GM23338 (cell line): Measurements from ENCODE around the gene ATG4C. TPM values are rescaled to one million over a fixed set of nuclear protein-coding genes. Genes with fewer than 3 reads are reported as not detected.

ENCODE experiments used
- ATAC-seq: fragments of 200-7000 bp; cut with Tn5 transposase; 3 replicates; pipeline ENCODE4 v1.9.1; 2020
- DNase-seq: peaks from one replicate; pipeline ENCODE4 v3.0.0-alpha.2; 2015; ENCODE audit warnings: low spot score
- H2AFZ ChIP-seq: fragments of 200-600 bp; sonication (generic); 2 replicates; pipeline ENCODE4 v1.8.0; 2016; ENCODE audit warnings: antibody characterized with exemption, mild to moderate bottlenecking, moderate library complexity
- H3F3A ChIP-seq: fragments of 200-600 bp; sonication (generic); replicated peaks from 2 replicates; pipeline ENCODE4 v1.8.0; 2017; ENCODE audit warnings: antibody characterized with exemption, mixed run types, low read depth
- H3K27ac ChIP-seq: fragments of 200-600 bp; sonication (generic); 2 replicates; pipeline ENCODE4 v1.6.1; 2016; ENCODE audit warnings: low read depth
- H3K27me3 ChIP-seq: fragments of 200-600 bp; sonication (generic); 2 replicates; pipeline ENCODE4 v1.8.0; 2016; ENCODE audit warnings: mild to moderate bottlenecking, mixed run types, moderate library complexity; ENCODE audit not compliant: insufficient read depth
- H3K36me3 ChIP-seq: fragments of 200-600 bp; sonication (generic); 2 replicates; pipeline ENCODE4 v1.8.0; 2016; ENCODE audit warnings: mild to moderate bottlenecking; ENCODE audit not compliant: insufficient read depth
- H3K4me1 ChIP-seq: fragments of 200-600 bp; sonication (generic); 2 replicates; pipeline ENCODE4 v1.8.0; 2016; ENCODE audit warnings: mild to moderate bottlenecking, moderate library complexity; ENCODE audit not compliant: insufficient read depth
- H3K4me2 ChIP-seq: fragments of 200-600 bp; sonication (generic); 2 replicates; pipeline ENCODE4 v1.7.1; 2017; ENCODE audit warnings: mixed run types
- H3K4me3 ChIP-seq: fragments of 200-600 bp; sonication (generic); 2 replicates; pipeline ENCODE4 v1.6.1; 2016; ENCODE audit warnings: mixed run types
- H3K79me2 ChIP-seq: fragments of 200-600 bp; sonication (generic); replicated peaks from 2 replicates; pipeline ENCODE4 v1.8.0; 2017; ENCODE audit warnings: mild to moderate bottlenecking; ENCODE audit not compliant: insufficient read depth
- H3K9me2 ChIP-seq: fragments of 200-600 bp; sonication (generic); 2 replicates; pipeline ENCODE4 v1.8.0; 2017; ENCODE audit not compliant: insufficient read depth
- H4K20me1 ChIP-seq: fragments of 200-600 bp; sonication (generic); replicated peaks from 2 replicates; pipeline ENCODE4 v1.8.0; 2017; ENCODE audit warnings: mild to moderate bottlenecking; ENCODE audit not compliant: insufficient read depth
- H3K27ac Mint-ChIP-seq: 2 replicates; pipeline ENCODE4 v1.8.0; 2020; ENCODE audit warnings: inconsistent platforms, mild to moderate bottlenecking, moderate library complexity, mixed read lengths
- H3K27me3 Mint-ChIP-seq: 3 replicates; pipeline ENCODE4 v1.8.0; 2022; ENCODE audit warnings: low read depth, mild to moderate bottlenecking, moderate library complexity, mixed read lengths, inconsistent platforms; ENCODE audit not compliant: insufficient read depth, poor library complexity
- H3K36me3 Mint-ChIP-seq: 3 replicates; pipeline ENCODE4 v1.8.0; 2021; ENCODE audit warnings: low read depth, mild to moderate bottlenecking, inconsistent platforms, moderate library complexity, mixed read lengths
- H3K4me1 Mint-ChIP-seq: 3 replicates; pipeline ENCODE4 v1.8.0; 2020; ENCODE audit warnings: mild to moderate bottlenecking, inconsistent platforms, mixed read lengths
- H3K4me3 Mint-ChIP-seq: 3 replicates; pipeline ENCODE4 v1.8.0; 2021; ENCODE audit warnings: moderate library complexity, mild to moderate bottlenecking, inconsistent platforms, mixed read lengths
- H3K9me3 Mint-ChIP-seq: 3 replicates; pipeline ENCODE4 v1.8.0; 2020; ENCODE audit warnings: moderate library complexity, mild to moderate bottlenecking, inconsistent platforms, mixed read lengths
- CREB1 ChIP-seq: fragments of 250-450 bp; sonication (Bioruptor Pico); IDR thresholded peaks from 2 replicates; pipeline ENCODE4 v1.5.0; 2020; ENCODE audit warnings: low read depth, mild to moderate bottlenecking, moderate library complexity
- EZH2 ChIP-seq: fragments of 200-600 bp; sonication (generic); IDR thresholded peaks from one replicate; pipeline ENCODE4 v1.8.0; 2017; ENCODE audit warnings: antibody characterized with exemption, mild to moderate bottlenecking, low read depth; ENCODE audit not compliant: unreplicated experiment
- EZH2phosphoT487 ChIP-seq: fragments of 200-600 bp; sonication (generic); IDR thresholded peaks from one replicate; pipeline ENCODE4 v1.8.1; 2018; ENCODE audit warnings: antibody characterized with exemption; ENCODE audit not compliant: unreplicated experiment
- JUNB ChIP-seq: IDR thresholded peaks from one replicate; pipeline ENCODE4 v1.6.1; 2016; ENCODE audit warnings: antibody characterized with exemption; ENCODE audit not compliant: unreplicated experiment
- NANOG ChIP-seq: IDR thresholded peaks from 2 replicates; pipeline ENCODE4 v1.6.1; 2016; ENCODE audit warnings: antibody characterized with exemption, borderline replicate concordance
- POLR2AphosphoS5 ChIP-seq: IDR thresholded peaks from 2 replicates; pipeline ENCODE4 v1.6.1; 2016; ENCODE audit warnings: antibody characterized with exemption, low read depth
- STAT1 ChIP-seq: IDR thresholded peaks from one replicate; pipeline ENCODE4 v1.6.1; 2016; ENCODE audit warnings: antibody characterized with exemption; ENCODE audit not compliant: unreplicated experiment
- ZNF114 ChIP-seq: fragments of 250-450 bp; sonication (Bioruptor Pico); IDR thresholded peaks from 2 replicates; pipeline ENCODE4 v1.5.0; 2020; ENCODE audit warnings: mild to moderate bottlenecking, moderate library complexity
- ZNF331 ChIP-seq: fragments of 250-450 bp; sonication (Bioruptor Pico); IDR thresholded peaks from 2 replicates; pipeline ENCODE4 v1.5.0; 2020; ENCODE audit warnings: low read depth, mild to moderate bottlenecking, moderate library complexity
- polyA plus RNA-seq: library from polyadenylated mRNA; unstranded; fragments of >200 nt; fragmentation: Nextera tagmentation; extraction: Ambion mirVana; gene quantifications from 2 replicates; pipeline ENCODE4 v1.2.1, GENCODE V29; 2016
- total RNA-seq: library from RNA; depleted of rRNA; stranded (reverse); fragments of >200 nt; shearing (Covaris generic); gene quantifications from 2 replicates; pipeline ENCODE4 v1.2.3, GENCODE V29; 2014
- TF ChIP-seq, protein P1 (sequence below): IDR thresholded peaks from 2 replicates; pipeline ENCODE4 v1.6.1; 2016; ENCODE audit warnings: antibody characterized with exemption
- TF ChIP-seq, protein P2 (sequence below): fragments of 250-450 bp; sonication (Bioruptor Pico); IDR thresholded peaks from 2 replicates; pipeline ENCODE4 v1.5.0; 2020; ENCODE audit warnings: mild to moderate bottlenecking, moderate library complexity
- TF ChIP-seq, protein P3 (sequence below): IDR thresholded peaks from one replicate; pipeline ENCODE4 v1.6.1; 2018; ENCODE audit warnings: antibody characterized with exemption; ENCODE audit not compliant: unreplicated experiment
- TF ChIP-seq, protein P4 (sequence below), 2 experiments: fragments of 200-600 bp in 1 of 2; sonication (generic) in 1 of 2; conservative IDR thresholded peaks; 2 replicates each; pipeline versions ENCODE4 v1.5.1 to v1.6.1; 2016 to 2017; ENCODE audit warnings: antibody characterized with exemption in 2 of 2, low read depth in 2 of 2, mild to moderate bottlenecking in 2 of 2, moderate library complexity in 1 of 2

ATG4C gene
- total and polyA plus RNA-seq, 2 experiments from 2014 or later = 15.7 to 18.6 TPM

DNA sequence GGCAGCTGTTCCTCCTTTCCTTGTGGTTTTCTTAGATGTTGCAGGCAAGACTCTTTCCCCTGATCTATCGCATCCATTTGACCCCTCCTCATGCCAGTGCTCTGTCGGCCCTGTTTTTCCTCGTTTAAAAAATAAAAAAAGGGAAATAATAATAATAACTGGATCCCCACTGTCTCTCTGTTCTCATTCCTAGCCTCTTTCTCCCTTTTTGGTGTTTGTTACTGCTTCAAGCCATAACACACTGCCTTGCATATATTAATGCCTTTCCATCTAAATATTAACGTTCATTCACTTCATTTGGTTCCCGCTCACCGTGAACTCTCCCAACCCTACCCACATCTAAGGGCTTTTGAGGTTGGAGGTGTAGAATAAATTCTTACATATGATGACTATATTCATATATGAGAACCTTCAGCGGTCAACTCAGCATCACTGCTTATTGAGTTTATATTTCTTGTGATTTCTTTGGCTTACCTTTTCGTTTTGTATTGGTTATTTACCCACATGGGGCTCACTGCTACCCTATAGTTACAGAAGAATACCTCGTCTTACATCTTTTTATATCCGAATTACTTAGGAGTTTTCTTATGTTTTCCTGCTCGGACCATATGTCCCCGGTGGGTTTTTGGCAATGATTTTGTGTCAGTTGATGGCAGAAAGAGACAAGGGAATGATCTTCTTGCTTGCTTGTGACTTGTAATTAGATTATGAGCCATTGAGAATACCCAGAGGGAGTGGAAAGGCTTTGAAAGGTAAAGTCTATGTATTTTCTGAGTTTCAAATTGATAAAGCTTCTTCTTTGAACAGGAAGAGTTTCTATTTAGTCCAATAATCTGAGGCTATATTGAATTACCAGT lies 805 bp downstream of the ATG4C start:
- Histone ChIP-seq H3K4me1 (no peaks in the 10 kb centered on the region; the same call in 1 of the 2 replicates), H4K20me1 (no peaks in the 10 kb centered on the region), H3K27me3 (no peaks in the 10 kb centered on the region), H2AFZ (peak overlapping the region; percentile 56), H3K36me3 (no peaks in the 10 kb centered on the region), H3K27ac (no peak overlapping the region), H3K4me3 (peak overlapping the region; percentile 60), H3K79me2 (peaks cover 52% of the 10 kb centered on the region), H3F3A (no peaks in the 10 kb centered on the region), H3K9me2 (no peaks in the 10 kb centered on the region), H3K4me2 (peak overlapping the region; percentile 88)
- TF ChIP-seq, protein P1, sequence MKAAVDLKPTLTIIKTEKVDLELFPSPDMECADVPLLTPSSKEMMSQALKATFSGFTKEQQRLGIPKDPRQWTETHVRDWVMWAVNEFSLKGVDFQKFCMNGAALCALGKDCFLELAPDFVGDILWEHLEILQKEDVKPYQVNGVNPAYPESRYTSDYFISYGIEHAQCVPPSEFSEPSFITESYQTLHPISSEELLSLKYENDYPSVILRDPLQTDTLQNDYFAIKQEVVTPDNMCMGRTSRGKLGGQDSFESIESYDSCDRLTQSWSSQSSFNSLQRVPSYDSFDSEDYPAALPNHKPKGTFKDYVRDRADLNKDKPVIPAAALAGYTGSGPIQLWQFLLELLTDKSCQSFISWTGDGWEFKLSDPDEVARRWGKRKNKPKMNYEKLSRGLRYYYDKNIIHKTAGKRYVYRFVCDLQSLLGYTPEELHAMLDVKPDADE = no peak
- TF ChIP-seq CREB1 = no peak
- no peak for TF ChIP-seq NANOG
- TF ChIP-seq ZNF114 (CRISPR knock-in tag) = no peak
- TF ChIP-seq EZH2 = no peak
- TF ChIP-seq POLR2AphosphoS5 = no peak
- TF ChIP-seq, protein P2, sequence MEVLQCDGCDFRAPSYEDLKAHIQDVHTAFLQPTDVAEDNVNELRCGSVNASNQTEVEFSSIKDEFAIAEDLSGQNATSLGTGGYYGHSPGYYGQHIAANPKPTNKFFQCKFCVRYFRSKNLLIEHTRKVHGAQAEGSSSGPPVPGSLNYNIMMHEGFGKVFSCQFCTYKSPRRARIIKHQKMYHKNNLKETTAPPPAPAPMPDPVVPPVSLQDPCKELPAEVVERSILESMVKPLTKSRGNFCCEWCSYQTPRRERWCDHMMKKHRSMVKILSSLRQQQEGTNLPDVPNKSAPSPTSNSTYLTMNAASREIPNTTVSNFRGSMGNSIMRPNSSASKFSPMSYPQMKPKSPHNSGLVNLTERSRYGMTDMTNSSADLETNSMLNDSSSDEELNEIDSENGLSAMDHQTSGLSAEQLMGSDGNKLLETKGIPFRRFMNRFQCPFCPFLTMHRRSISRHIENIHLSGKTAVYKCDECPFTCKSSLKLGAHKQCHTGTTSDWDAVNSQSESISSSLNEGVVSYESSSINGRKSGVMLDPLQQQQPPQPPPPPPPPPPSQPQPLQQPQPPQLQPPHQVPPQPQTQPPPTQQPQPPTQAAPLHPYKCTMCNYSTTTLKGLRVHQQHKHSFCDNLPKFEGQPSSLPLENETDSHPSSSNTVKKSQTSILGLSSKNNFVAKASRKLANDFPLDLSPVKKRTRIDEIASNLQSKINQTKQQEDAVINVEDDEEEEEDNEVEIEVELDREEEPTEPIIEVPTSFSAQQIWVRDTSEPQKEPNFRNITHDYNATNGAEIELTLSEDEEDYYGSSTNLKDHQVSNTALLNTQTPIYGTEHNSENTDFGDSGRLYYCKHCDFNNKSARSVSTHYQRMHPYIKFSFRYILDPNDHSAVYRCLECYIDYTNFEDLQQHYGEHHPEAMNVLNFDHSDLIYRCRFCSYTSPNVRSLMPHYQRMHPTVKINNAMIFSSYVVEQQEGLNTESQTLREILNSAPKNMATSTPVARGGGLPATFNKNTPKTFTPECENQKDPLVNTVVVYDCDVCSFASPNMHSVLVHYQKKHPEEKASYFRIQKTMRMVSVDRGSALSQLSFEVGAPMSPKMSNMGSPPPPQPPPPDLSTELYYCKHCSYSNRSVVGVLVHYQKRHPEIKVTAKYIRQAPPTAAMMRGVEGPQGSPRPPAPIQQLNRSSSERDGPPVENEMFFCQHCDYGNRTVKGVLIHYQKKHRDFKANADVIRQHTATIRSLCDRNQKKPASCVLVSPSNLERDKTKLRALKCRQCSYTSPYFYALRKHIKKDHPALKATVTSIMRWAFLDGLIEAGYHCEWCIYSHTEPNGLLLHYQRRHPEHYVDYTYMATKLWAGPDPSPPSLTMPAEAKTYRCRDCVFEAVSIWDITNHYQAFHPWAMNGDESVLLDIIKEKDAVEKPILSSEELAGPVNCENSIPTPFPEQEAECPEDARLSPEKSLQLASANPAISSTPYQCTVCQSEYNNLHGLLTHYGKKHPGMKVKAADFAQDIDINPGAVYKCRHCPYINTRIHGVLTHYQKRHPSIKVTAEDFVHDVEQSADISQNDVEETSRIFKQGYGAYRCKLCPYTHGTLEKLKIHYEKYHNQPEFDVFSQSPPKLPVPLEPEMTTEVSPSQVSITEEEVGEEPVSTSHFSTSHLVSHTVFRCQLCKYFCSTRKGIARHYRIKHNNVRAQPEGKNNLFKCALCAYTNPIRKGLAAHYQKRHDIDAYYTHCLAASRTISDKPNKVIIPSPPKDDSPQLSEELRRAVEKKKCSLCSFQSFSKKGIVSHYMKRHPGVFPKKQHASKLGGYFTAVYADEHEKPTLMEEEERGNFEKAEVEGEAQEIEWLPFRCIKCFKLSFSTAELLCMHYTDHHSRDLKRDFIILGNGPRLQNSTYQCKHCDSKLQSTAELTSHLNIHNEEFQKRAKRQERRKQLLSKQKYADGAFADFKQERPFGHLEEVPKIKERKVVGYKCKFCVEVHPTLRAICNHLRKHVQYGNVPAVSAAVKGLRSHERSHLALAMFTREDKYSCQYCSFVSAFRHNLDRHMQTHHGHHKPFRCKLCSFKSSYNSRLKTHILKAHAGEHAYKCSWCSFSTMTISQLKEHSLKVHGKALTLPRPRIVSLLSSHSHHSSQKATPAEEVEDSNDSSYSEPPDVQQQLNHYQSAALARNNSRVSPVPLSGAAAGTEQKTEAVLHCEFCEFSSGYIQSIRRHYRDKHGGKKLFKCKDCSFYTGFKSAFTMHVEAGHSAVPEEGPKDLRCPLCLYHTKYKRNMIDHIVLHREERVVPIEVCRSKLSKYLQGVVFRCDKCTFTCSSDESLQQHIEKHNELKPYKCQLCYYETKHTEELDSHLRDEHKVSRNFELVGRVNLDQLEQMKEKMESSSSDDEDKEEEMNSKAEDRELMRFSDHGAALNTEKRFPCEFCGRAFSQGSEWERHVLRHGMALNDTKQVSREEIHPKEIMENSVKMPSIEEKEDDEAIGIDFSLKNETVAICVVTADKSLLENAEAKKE (CRISPR knock-in tag) = no peak
- TF ChIP-seq STAT1 = no peak
- TF ChIP-seq EZH2phosphoT487 = no peak
- TF ChIP-seq ZNF331 (CRISPR knock-in tag) = no peak
- TF ChIP-seq, protein P3, sequence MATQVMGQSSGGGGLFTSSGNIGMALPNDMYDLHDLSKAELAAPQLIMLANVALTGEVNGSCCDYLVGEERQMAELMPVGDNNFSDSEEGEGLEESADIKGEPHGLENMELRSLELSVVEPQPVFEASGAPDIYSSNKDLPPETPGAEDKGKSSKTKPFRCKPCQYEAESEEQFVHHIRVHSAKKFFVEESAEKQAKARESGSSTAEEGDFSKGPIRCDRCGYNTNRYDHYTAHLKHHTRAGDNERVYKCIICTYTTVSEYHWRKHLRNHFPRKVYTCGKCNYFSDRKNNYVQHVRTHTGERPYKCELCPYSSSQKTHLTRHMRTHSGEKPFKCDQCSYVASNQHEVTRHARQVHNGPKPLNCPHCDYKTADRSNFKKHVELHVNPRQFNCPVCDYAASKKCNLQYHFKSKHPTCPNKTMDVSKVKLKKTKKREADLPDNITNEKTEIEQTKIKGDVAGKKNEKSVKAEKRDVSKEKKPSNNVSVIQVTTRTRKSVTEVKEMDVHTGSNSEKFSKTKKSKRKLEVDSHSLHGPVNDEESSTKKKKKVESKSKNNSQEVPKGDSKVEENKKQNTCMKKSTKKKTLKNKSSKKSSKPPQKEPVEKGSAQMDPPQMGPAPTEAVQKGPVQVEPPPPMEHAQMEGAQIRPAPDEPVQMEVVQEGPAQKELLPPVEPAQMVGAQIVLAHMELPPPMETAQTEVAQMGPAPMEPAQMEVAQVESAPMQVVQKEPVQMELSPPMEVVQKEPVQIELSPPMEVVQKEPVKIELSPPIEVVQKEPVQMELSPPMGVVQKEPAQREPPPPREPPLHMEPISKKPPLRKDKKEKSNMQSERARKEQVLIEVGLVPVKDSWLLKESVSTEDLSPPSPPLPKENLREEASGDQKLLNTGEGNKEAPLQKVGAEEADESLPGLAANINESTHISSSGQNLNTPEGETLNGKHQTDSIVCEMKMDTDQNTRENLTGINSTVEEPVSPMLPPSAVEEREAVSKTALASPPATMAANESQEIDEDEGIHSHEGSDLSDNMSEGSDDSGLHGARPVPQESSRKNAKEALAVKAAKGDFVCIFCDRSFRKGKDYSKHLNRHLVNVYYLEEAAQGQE = no peak
- TF ChIP-seq, protein P4, sequence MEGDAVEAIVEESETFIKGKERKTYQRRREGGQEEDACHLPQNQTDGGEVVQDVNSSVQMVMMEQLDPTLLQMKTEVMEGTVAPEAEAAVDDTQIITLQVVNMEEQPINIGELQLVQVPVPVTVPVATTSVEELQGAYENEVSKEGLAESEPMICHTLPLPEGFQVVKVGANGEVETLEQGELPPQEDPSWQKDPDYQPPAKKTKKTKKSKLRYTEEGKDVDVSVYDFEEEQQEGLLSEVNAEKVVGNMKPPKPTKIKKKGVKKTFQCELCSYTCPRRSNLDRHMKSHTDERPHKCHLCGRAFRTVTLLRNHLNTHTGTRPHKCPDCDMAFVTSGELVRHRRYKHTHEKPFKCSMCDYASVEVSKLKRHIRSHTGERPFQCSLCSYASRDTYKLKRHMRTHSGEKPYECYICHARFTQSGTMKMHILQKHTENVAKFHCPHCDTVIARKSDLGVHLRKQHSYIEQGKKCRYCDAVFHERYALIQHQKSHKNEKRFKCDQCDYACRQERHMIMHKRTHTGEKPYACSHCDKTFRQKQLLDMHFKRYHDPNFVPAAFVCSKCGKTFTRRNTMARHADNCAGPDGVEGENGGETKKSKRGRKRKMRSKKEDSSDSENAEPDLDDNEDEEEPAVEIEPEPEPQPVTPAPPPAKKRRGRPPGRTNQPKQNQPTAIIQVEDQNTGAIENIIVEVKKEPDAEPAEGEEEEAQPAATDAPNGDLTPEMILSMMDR (conservative IDR thresholded peaks at IDR 0.05; ENCODE audit: low read depth in 2 of 2) = no peak
- no peak for TF ChIP-seq JUNB
- Mint-ChIP-seq H3K4me3 (no peak overlapping the region), H3K36me3 (no peaks in the 10 kb centered on the region), H3K27ac (no peak overlapping the region), H3K9me3 (no peaks in the 10 kb centered on the region), H3K27me3 (peaks cover 2% of the 10 kb centered on the region), H3K4me1 (no peaks in the 10 kb centered on the region; the same call in 2 of the 3 replicates)
- DNase-seq (no peak), ATAC-seq (peak; percentile 36)
